HEK293 (cell line): ENCODE measurements around the gene TRPC4AP.

Source experiments
- EGR2 ChIP-seq: fragments of 450-650 bp; formaldehyde crosslinking; IDR thresholded peaks from 2 replicates; pipeline ENCODE4 v1.5.1; 2016; ENCODE audit warnings: low read depth, missing biosample characterization, missing genetic modification characterization
- GLI2 ChIP-seq: fragments of 450-650 bp; formaldehyde crosslinking; IDR thresholded peaks from 2 replicates; pipeline ENCODE4; 2017; ENCODE audit warnings: missing biosample characterization, missing genetic modification characterization, low read depth, borderline replicate concordance
- HOXD13 ChIP-seq: sonication (generic); formaldehyde crosslinking; IDR thresholded peaks from 2 replicates; pipeline ENCODE4 v1.8.0; 2022; ENCODE audit warnings: missing genetic modification reagents, borderline replicate concordance
- MZF1 ChIP-seq: fragments of 450-650 bp; formaldehyde crosslinking; IDR thresholded peaks from 2 replicates; pipeline ENCODE4 v1.5.1; 2017; ENCODE audit warnings: missing biosample characterization, missing genetic modification characterization, borderline replicate concordance
- TCF7L2 ChIP-seq: IDR thresholded peaks from 2 replicates; pipeline ENCODE4 v1.6.1; 2011; ENCODE audit warnings: low read depth, mild to moderate bottlenecking, inconsistent platforms, low read length, moderate library complexity, borderline replicate concordance
- ZBTB1 ChIP-seq: fragments of 450-650 bp; formaldehyde crosslinking; IDR thresholded peaks from 2 replicates; pipeline ENCODE4 v1.5.1; 2016; ENCODE audit warnings: missing biosample characterization, missing genetic modification characterization
- ZFP41 ChIP-seq: fragments of 450-650 bp; formaldehyde crosslinking; IDR thresholded peaks from 2 replicates; pipeline ENCODE4 v1.5.1; 2016; ENCODE audit warnings: missing biosample characterization, missing genetic modification characterization, borderline replicate concordance
- ZNF112 ChIP-seq: fragments of 450-650 bp; formaldehyde crosslinking; IDR thresholded peaks from 2 replicates; pipeline ENCODE4 v1.5.0; 2017; ENCODE audit warnings: missing biosample characterization, missing genetic modification characterization
- ZNF146 ChIP-seq: fragments of 450-650 bp; formaldehyde crosslinking; IDR thresholded peaks from 2 replicates; pipeline ENCODE4 v1.5.1; 2016; ENCODE audit warnings: missing biosample characterization, missing genetic modification characterization
- ZNF157 ChIP-seq: fragments of 450-650 bp; formaldehyde crosslinking; IDR thresholded peaks from 2 replicates; pipeline ENCODE4 v1.5.1; 2016; ENCODE audit warnings: missing biosample characterization, missing genetic modification characterization
- ZNF19 ChIP-seq: fragments of 450-650 bp; formaldehyde crosslinking; IDR thresholded peaks from 2 replicates; pipeline ENCODE4; 2016; ENCODE audit warnings: missing biosample characterization, missing genetic modification characterization, low read depth
- ZNF211 ChIP-seq: fragments of 450-650 bp; formaldehyde crosslinking; IDR thresholded peaks from 2 replicates; pipeline ENCODE4 v1.5.1; 2016; ENCODE audit warnings: low read depth, missing biosample characterization, missing genetic modification characterization
- ZNF214 ChIP-seq: fragments of 450-650 bp; formaldehyde crosslinking; IDR thresholded peaks from 2 replicates; pipeline ENCODE4 v1.5.1; 2017; ENCODE audit warnings: missing biosample characterization, mild to moderate bottlenecking, missing genetic modification characterization, borderline replicate concordance
- ZNF266 ChIP-seq: fragments of 450-650 bp; formaldehyde crosslinking; IDR thresholded peaks from 2 replicates; pipeline ENCODE4 v1.5.1; 2016; ENCODE audit warnings: missing biosample characterization, missing genetic modification characterization, low read depth
- ZNF292 ChIP-seq: fragments of 450-650 bp; formaldehyde crosslinking; IDR thresholded peaks from 2 replicates; pipeline ENCODE4 v1.5.1; 2016; ENCODE audit warnings: low read depth, missing biosample characterization, missing genetic modification characterization, borderline replicate concordance
- ZNF391 ChIP-seq: fragments of 450-650 bp; formaldehyde crosslinking; IDR thresholded peaks from 2 replicates; pipeline ENCODE4 v1.5.1; 2016; ENCODE audit warnings: low read depth, missing biosample characterization, missing genetic modification characterization, borderline replicate concordance
- ZNF501 ChIP-seq: fragments of 450-650 bp; formaldehyde crosslinking; IDR thresholded peaks from 2 replicates; pipeline ENCODE4 v1.5.1; 2016; ENCODE audit warnings: missing biosample characterization, missing genetic modification characterization
- ZNF555 ChIP-seq: fragments of 450-650 bp; formaldehyde crosslinking; conservative IDR thresholded peaks from 2 replicates; pipeline ENCODE4 v1.5.1; 2017; ENCODE audit warnings: missing biosample characterization, mild to moderate bottlenecking, missing genetic modification characterization, inconsistent platforms
- ZNF596 ChIP-seq: fragments of 450-650 bp; IDR thresholded peaks from 2 replicates; pipeline ENCODE4 v1.5.0; 2018; ENCODE audit warnings: missing biosample characterization, mild to moderate bottlenecking, missing genetic modification characterization, moderate library complexity
- ZNF621 ChIP-seq: fragments of 450-650 bp; formaldehyde crosslinking; IDR thresholded peaks from 2 replicates; pipeline ENCODE4 v1.5.1; 2017; ENCODE audit warnings: missing biosample characterization, missing genetic modification characterization
- ZNF626 ChIP-seq: fragments of 450-650 bp; sonication (Bioruptor Pico); formaldehyde crosslinking; IDR thresholded peaks from 2 replicates; pipeline ENCODE4 v1.5.1; 2018; ENCODE audit warnings: missing biosample characterization, missing genetic modification characterization, inconsistent platforms
- ZNF664 ChIP-seq: fragments of 450-650 bp; formaldehyde crosslinking; IDR thresholded peaks from 2 replicates; pipeline ENCODE4 v1.5.1; 2016; ENCODE audit warnings: missing biosample characterization, missing genetic modification characterization
- ZSCAN16 ChIP-seq: fragments of 450-650 bp; formaldehyde crosslinking; IDR thresholded peaks from 2 replicates; pipeline ENCODE4 v1.5.1; 2016; ENCODE audit warnings: missing biosample characterization, missing genetic modification characterization
- TF ChIP-seq, protein P1 (sequence below): fragments of 450-650 bp; formaldehyde crosslinking; IDR thresholded peaks from 2 replicates; pipeline ENCODE4 v1.5.1; 2017; ENCODE audit warnings: missing biosample characterization, mild to moderate bottlenecking, missing genetic modification characterization, moderate library complexity
- TF ChIP-seq, protein P2 (sequence below): fragments of 450-650 bp; formaldehyde crosslinking; IDR thresholded peaks from 2 replicates; pipeline ENCODE4 v1.5.1; 2016; ENCODE audit warnings: missing biosample characterization, missing genetic modification characterization, low read depth
- TF ChIP-seq, protein P3 (sequence below): fragments of 450-650 bp; formaldehyde crosslinking; IDR thresholded peaks from 2 replicates; pipeline ENCODE4 v1.5.1; 2016; ENCODE audit warnings: missing biosample characterization, missing genetic modification characterization
- TF ChIP-seq, protein P4 (sequence below): fragments of 450-650 bp; formaldehyde crosslinking; IDR thresholded peaks from 2 replicates; pipeline ENCODE4 v1.5.1; 2016; ENCODE audit warnings: missing biosample characterization, missing genetic modification characterization
- TF ChIP-seq, protein P5 (sequence below): fragments of 450-650 bp; formaldehyde crosslinking; IDR thresholded peaks from 2 replicates; pipeline ENCODE4 v1.5.1; 2016; ENCODE audit warnings: missing biosample characterization, missing genetic modification characterization

TRPC4AP gene

DNA sequence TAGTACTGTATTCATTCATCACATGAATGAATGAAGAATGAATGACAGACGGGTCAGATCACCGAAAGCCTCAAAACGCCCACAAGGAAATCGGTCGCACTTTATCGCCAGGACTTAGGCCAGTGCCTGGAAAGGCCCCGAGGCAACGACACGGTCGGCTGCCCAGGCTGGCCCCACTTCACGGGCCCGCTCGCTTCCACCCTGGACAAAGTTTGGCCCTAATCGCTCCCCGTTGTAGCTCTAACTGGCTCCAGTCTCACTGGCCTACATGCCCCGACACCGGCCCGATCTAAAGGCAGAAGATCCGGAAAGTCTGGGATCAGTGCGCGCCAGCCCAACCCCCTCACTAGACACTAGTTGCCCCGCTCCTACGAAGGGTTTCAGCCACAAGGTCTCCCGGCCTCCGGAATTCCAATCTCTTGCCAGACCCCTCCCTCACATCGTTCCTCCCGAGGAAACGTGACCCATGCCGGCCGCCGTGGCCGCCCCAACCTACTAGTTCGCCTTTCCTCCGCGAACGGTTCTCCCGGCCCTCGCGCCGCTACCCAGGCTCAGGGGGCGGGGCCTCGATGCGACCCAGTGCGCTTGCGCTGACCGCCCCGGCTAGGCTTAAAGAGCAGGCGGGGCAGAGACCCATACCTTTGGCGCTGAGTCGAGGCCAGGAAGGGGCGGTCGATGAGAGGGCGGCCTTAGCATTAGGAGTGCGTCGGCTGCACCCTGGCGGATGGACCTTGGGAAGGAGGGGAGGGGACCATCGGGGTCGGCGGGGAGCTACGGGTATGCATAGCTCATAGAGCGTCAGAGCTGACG is 137.2 kb downstream of the TRPC4AP start, which contains the start of the genes GSS and MYH7B (continued):
- TF ChIP-seq, protein P1, sequence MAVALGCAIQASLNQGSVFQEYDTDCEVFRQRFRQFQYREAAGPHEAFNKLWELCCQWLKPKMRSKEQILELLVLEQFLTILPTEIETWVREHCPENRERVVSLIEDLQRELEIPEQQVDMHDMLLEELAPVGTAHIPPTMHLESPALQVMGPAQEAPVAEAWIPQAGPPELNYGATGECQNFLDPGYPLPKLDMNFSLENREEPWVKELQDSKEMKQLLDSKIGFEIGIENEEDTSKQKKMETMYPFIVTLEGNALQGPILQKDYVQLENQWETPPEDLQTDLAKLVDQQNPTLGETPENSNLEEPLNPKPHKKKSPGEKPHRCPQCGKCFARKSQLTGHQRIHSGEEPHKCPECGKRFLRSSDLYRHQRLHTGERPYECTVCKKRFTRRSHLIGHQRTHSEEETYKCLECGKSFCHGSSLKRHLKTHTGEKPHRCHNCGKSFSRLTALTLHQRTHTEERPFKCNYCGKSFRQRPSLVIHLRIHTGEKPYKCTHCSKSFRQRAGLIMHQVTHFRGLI (tag by site-specific recombination), result peak; percentile 75
- no peak for TF ChIP-seq HOXD13 (CRISPR knock-in tag)
- TF ChIP-seq ZNF626 (tag by site-specific recombination), result no peak
- no peak for TF ChIP-seq TCF7L2
- TF ChIP-seq ZFP41 (tag by site-specific recombination), result no peak
- TF ChIP-seq ZNF146 (tag by site-specific recombination), result peak; percentile 56
- TF ChIP-seq ZNF596 (tag by site-specific recombination), result no peak
- TF ChIP-seq ZNF19 (tag by site-specific recombination), result no peak
- TF ChIP-seq, protein P2, sequence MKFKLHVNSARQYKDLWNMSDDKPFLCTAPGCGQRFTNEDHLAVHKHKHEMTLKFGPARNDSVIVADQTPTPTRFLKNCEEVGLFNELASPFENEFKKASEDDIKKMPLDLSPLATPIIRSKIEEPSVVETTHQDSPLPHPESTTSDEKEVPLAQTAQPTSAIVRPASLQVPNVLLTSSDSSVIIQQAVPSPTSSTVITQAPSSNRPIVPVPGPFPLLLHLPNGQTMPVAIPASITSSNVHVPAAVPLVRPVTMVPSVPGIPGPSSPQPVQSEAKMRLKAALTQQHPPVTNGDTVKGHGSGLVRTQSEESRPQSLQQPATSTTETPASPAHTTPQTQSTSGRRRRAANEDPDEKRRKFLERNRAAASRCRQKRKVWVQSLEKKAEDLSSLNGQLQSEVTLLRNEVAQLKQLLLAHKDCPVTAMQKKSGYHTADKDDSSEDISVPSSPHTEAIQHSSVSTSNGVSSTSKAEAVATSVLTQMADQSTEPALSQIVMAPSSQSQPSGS, result no peak
- TF ChIP-seq, protein P3, sequence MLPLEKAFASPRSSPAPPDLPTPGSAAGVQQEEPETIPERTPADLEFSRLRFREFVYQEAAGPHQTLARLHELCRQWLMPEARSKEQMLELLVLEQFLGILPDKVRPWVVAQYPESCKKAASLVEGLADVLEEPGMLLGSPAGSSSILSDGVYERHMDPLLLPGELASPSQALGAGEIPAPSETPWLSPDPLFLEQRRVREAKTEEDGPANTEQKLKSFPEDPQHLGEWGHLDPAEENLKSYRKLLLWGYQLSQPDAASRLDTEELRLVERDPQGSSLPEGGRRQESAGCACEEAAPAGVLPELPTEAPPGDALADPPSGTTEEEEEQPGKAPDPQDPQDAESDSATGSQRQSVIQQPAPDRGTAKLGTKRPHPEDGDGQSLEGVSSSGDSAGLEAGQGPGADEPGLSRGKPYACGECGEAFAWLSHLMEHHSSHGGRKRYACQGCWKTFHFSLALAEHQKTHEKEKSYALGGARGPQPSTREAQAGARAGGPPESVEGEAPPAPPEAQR (tag by site-specific recombination), result no peak
- peak; percentile 62 for TF ChIP-seq EGR2
- no peak for TF ChIP-seq ZNF266 (tag by site-specific recombination)
- peak; percentile 85 for TF ChIP-seq ZNF501 (tag by site-specific recombination)
- TF ChIP-seq ZNF214, result no peak
- no peak for TF ChIP-seq ZNF555 (tag by site-specific recombination)
- TF ChIP-seq ZNF621 (tag by site-specific recombination), result no peak
- TF ChIP-seq, protein P4, sequence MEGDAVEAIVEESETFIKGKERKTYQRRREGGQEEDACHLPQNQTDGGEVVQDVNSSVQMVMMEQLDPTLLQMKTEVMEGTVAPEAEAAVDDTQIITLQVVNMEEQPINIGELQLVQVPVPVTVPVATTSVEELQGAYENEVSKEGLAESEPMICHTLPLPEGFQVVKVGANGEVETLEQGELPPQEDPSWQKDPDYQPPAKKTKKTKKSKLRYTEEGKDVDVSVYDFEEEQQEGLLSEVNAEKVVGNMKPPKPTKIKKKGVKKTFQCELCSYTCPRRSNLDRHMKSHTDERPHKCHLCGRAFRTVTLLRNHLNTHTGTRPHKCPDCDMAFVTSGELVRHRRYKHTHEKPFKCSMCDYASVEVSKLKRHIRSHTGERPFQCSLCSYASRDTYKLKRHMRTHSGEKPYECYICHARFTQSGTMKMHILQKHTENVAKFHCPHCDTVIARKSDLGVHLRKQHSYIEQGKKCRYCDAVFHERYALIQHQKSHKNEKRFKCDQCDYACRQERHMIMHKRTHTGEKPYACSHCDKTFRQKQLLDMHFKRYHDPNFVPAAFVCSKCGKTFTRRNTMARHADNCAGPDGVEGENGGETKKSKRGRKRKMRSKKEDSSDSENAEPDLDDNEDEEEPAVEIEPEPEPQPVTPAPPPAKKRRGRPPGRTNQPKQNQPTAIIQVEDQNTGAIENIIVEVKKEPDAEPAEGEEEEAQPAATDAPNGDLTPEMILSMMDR, result peak; percentile 94
- TF ChIP-seq GLI2, result no peak
- no peak for TF ChIP-seq MZF1 (tag by site-specific recombination)
- TF ChIP-seq ZNF292, result no peak
- TF ChIP-seq ZNF664, result peak; percentile 25; the same call in 1 of the 2 replicates
- peak; percentile 68; the same call in 1 of the 2 replicates for TF ChIP-seq ZSCAN16 (tag by site-specific recombination)
- no peak for TF ChIP-seq ZNF157 (tag by site-specific recombination)
- TF ChIP-seq ZBTB1 (tag by site-specific recombination), result no peak
- no peak for TF ChIP-seq ZNF112 (tag by site-specific recombination)
- TF ChIP-seq ZNF211 (tag by site-specific recombination), result no peak
- TF ChIP-seq, protein P5, sequence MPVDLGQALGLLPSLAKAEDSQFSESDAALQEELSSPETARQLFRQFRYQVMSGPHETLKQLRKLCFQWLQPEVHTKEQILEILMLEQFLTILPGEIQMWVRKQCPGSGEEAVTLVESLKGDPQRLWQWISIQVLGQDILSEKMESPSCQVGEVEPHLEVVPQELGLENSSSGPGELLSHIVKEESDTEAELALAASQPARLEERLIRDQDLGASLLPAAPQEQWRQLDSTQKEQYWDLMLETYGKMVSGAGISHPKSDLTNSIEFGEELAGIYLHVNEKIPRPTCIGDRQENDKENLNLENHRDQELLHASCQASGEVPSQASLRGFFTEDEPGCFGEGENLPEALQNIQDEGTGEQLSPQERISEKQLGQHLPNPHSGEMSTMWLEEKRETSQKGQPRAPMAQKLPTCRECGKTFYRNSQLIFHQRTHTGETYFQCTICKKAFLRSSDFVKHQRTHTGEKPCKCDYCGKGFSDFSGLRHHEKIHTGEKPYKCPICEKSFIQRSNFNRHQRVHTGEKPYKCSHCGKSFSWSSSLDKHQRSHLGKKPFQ (tag by site-specific recombination), result 0 out of 2 replicates have a peak, but pooled peaks have one; percentile 52
- peak; percentile 64; the same call in 1 of the 2 replicates for TF ChIP-seq ZNF391 (tag by site-specific recombination)
